Memory B cell (primary cell): ENCODE measurements around the gene ITPR3.
"Not testable (repeated sequence)": the region's sequence is repeated elsewhere in the genome, so short reads cannot be mapped to it uniquely, and the experiment has no call there.

ENCODE experiments used
- ATAC-seq: fragments of 150-1000 bp; cut with Tn5 transposase; 2 replicates; pipeline ENCODE4 v1.10.0; 2021; ENCODE audit warnings: low read depth, mild to moderate bottlenecking, moderate library complexity
- DNase-seq, 2 donors: peaks; one replicate each; pipeline ENCODE4 v3.0.0; 2022; ENCODE audit warnings: low spot score in 2 of 2
- H3K27ac Mint-ChIP-seq: one replicate; pipeline ENCODE4 v1.8.0; 2022; ENCODE audit warnings: mild to moderate bottlenecking, moderate library complexity, mixed read lengths
- H3K27me3 Mint-ChIP-seq: one replicate; pipeline ENCODE4 v1.8.0; 2022; ENCODE audit warnings: mixed read lengths
- H3K36me3 Mint-ChIP-seq: one replicate; pipeline ENCODE4 v1.8.0; 2022; ENCODE audit warnings: mild to moderate bottlenecking, mixed read lengths
- H3K4me1 Mint-ChIP-seq: one replicate; pipeline ENCODE4 v1.8.0; 2022; ENCODE audit warnings: mixed read lengths
- H3K4me3 Mint-ChIP-seq: one replicate; pipeline ENCODE4 v1.8.0; 2022; ENCODE audit warnings: mild to moderate bottlenecking, moderate library complexity, mixed read lengths
- H3K9me3 Mint-ChIP-seq: one replicate; pipeline ENCODE4 v1.8.0; 2022; ENCODE audit warnings: mixed read lengths

Gene ITPR3

GRCh38 chr6:33585403-33586107 is 35.6 kb upstream of the ITPR3 start:
- Mint-ChIP-seq H3K36me3 (no peaks in the 10 kb centered on the region), H3K27ac (peak overlapping the region; percentile 80), H3K9me3 (no peaks in the 10 kb centered on the region), H3K4me3 (peak overlapping the region; percentile 50), H3K4me1 (peaks cover 23% of the 10 kb centered on the region), H3K27me3 (no peaks in the 10 kb centered on the region)
- ATAC-seq (peak; percentile 82), DNase-seq (peak; percentile 89 to 97)

- peak; percentile 3 for ATAC-seq
- no peak for DNase-seq
- no peaks in the 10 kb centered on the region for H3K36me3 Mint-ChIP-seq
- no peaks in the 10 kb centered on the region for H3K9me3 Mint-ChIP-seq
- H3K4me3 Mint-ChIP-seq: peak overlapping the region; percentile 50
- H3K4me1 Mint-ChIP-seq: peaks cover 29% of the 10 kb centered on the region
- H3K27me3 Mint-ChIP-seq: no peaks in the 10 kb centered on the region
- H3K27ac Mint-ChIP-seq: no peak overlapping the region
Observed at GRCh38 chr6:33586108-33586640, 34.9 kb upstream of the ITPR3 start.

- no peak overlapping the region for H3K27ac Mint-ChIP-seq
- DNase-seq (no peak), ATAC-seq (no peak)
- H3K4me3 Mint-ChIP-seq: no peak overlapping the region
- peaks cover 39% of the 10 kb centered on the region for H3K4me1 Mint-ChIP-seq
- H3K9me3 Mint-ChIP-seq: no peaks in the 10 kb centered on the region
- H3K27me3 Mint-ChIP-seq: no peaks in the 10 kb centered on the region
- H3K36me3 Mint-ChIP-seq: no peaks in the 10 kb centered on the region
Observed at GRCh38 chr6:33587529-33587928, 33.6 kb upstream of the ITPR3 start.

DNA sequence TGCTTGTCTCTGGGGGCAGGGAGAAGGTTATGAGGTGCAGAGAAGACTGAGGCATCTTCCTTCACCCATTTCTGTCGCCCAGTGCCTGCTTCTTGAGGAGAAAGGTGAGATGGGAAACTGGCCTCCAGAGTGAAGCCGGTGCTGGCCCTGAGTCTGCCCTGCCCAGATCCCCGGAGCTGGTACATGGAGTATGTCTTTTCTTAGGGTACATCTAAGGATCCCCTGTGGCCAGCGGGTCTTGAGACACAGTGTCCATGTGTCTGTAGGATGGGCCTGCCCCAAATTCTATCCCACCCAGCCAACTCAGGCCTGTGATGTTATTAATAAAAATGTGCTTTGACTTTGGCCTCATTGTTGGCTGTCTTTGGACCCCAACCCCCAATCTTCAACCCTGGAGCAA is 32.2 kb upstream of the ITPR3 start:
- Mint-ChIP-seq H3K36me3 (no peaks in the 10 kb centered on the region), H3K27ac (no peak overlapping the region), H3K4me1 (peaks cover 44% of the 10 kb centered on the region), H3K27me3 (no peaks in the 10 kb centered on the region), H3K9me3 (no peaks in the 10 kb centered on the region), H3K4me3 (no peak overlapping the region)
- ATAC-seq (no peak), DNase-seq (no peak)

GRCh38 chr6:33589392-33589730 is 31.8 kb upstream of the ITPR3 start:
- Mint-ChIP-seq H3K36me3 (no peaks in the 10 kb centered on the region), H3K9me3 (no peaks in the 10 kb centered on the region), H3K4me3 (no peak overlapping the region), H3K27me3 (no peaks in the 10 kb centered on the region), H3K4me1 (peaks cover 44% of the 10 kb centered on the region), H3K27ac (peak overlapping the region; percentile 49)
- DNase-seq (no peak), ATAC-seq (no peak)

- no peak for ATAC-seq
- peak; percentile 63 to 68 for DNase-seq
- Mint-ChIP-seq H3K36me3 (no peaks in the 10 kb centered on the region), H3K4me1 (peaks cover 47% of the 10 kb centered on the region), H3K9me3 (no peaks in the 10 kb centered on the region), H3K27ac (peak overlapping the region; percentile 96), H3K27me3 (no peaks in the 10 kb centered on the region), H3K4me3 (no peak overlapping the region)
Observed at GRCh38 chr6:33589731-33590530, 31.2 kb upstream of the ITPR3 start.

- H3K9me3 Mint-ChIP-seq: no peaks in the 10 kb centered on the region
- H3K4me1 Mint-ChIP-seq: peaks cover 43% of the 10 kb centered on the region
- no peaks in the 10 kb centered on the region for H3K27me3 Mint-ChIP-seq
- H3K27ac Mint-ChIP-seq: peak overlapping the region; percentile 96
- H3K36me3 Mint-ChIP-seq: no peaks in the 10 kb centered on the region
- H3K4me3 Mint-ChIP-seq: peak overlapping the region; percentile 43
- no peak for DNase-seq
- ATAC-seq: no peak
Observed at GRCh38 chr6:33590531-33591198, 30.5 kb upstream of the ITPR3 start.

- peak overlapping the region; percentile 96 for H3K27ac Mint-ChIP-seq
- peaks cover 39% of the 10 kb centered on the region for H3K4me1 Mint-ChIP-seq
- H3K36me3 Mint-ChIP-seq: no peaks in the 10 kb centered on the region
Observed at GRCh38 chr6:33591424-33592032, 29.6 kb upstream of the ITPR3 start.

GRCh38 chr6:33592280-33592594 is 28.9 kb upstream of the ITPR3 start:
- DNase-seq (peak in 1 of 2 donors; percentile 54), ATAC-seq (no peak)
- H3K27ac Mint-ChIP-seq: peak overlapping the region; percentile 96
- no peaks in the 10 kb centered on the region for H3K27me3 Mint-ChIP-seq
- H3K4me3 Mint-ChIP-seq: peak overlapping the region; percentile 80
- H3K9me3 Mint-ChIP-seq: no peaks in the 10 kb centered on the region
- no peaks in the 10 kb centered on the region for H3K36me3 Mint-ChIP-seq
- peaks cover 42% of the 10 kb centered on the region for H3K4me1 Mint-ChIP-seq

More at GRCh38 chr6:33591424-33592032, 29.6 kb upstream of the ITPR3 start:
- DNase-seq (no peak), ATAC-seq (no peak)
- Mint-ChIP-seq H3K27me3 (no peaks in the 10 kb centered on the region), H3K9me3 (no peaks in the 10 kb centered on the region), H3K4me3 (no peak overlapping the region)

GRCh38 chr6:33592595-33593413 is 28.3 kb upstream of the ITPR3 start:
- Mint-ChIP-seq H3K36me3 (no peaks in the 10 kb centered on the region), H3K27me3 (no peaks in the 10 kb centered on the region), H3K27ac (peak overlapping the region; percentile 96), H3K4me3 (peak overlapping the region; percentile 80), H3K9me3 (no peaks in the 10 kb centered on the region), H3K4me1 (peaks cover 42% of the 10 kb centered on the region)
- ATAC-seq (peak; percentile 83), DNase-seq (peak; percentile 83 to 89)

DNA sequence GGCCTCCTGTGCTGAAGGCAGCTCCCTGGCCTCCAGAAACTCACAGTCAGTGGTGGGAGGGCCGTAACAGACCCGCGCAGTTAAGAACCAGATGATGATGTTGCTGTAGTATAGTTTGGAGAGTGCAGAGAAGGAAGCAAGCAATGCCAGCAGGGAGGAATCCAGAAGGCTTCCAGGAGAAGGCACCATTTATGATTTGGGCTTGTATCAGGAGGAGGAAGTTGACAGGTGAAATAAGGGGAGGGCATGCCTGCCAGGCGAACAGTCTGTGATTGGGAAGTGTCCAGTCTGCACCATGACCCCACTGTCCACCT is 27.8 kb upstream of the ITPR3 start:
- Mint-ChIP-seq H3K4me1 (peaks cover 42% of the 10 kb centered on the region), H3K36me3 (no peaks in the 10 kb centered on the region)
- ATAC-seq: no peak

GRCh38 chr6:33595001-33595846 is 25.9 kb upstream of the ITPR3 start:
- no peak for DNase-seq
- H3K27me3 Mint-ChIP-seq: no peaks in the 10 kb centered on the region
- H3K9me3 Mint-ChIP-seq: no peaks in the 10 kb centered on the region
- peak overlapping the region; percentile 90 for H3K27ac Mint-ChIP-seq
- H3K4me3 Mint-ChIP-seq: no peak overlapping the region
- ATAC-seq: no peak
- peaks cover 40% of the 10 kb centered on the region for H3K4me1 Mint-ChIP-seq
- H3K36me3 Mint-ChIP-seq: no peaks in the 10 kb centered on the region

More for the DNA sequence above, 27.8 kb upstream of the ITPR3 start:
- Mint-ChIP-seq H3K4me3 (peak overlapping the region; percentile 80), H3K9me3 (no peaks in the 10 kb centered on the region), H3K27ac (peak overlapping the region; percentile 96), H3K27me3 (no peaks in the 10 kb centered on the region)
- no peak for DNase-seq

DNA sequence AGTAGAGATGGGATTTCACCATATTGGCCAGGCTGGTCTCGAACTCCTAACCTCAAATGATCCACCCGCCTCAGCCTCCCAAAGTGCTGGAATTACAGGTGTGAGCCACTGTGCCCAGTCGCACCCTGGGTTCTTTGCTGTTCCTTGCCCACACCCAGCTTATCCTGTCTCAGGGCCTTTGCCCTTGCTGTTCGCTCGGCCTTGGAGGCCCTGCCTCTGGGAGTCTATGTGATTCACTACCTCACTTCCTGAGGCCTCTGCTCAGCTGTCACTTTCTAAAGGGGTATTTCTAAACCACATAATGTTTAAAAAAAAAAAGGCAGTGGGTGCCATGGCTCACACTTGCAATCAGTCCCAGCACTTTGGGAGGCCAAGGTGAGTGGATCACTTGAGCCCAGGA is 24.2 kb upstream of the ITPR3 start:
- not testable (repeated sequence) for ATAC-seq, H3K4me3 Mint-ChIP-seq, H3K9me3 Mint-ChIP-seq, H3K27me3 Mint-ChIP-seq, DNase-seq, H3K36me3 Mint-ChIP-seq
- H3K27ac Mint-ChIP-seq: peak overlapping the region; percentile 96
- peaks cover 27% of the 10 kb centered on the region for H3K4me1 Mint-ChIP-seq
